ENCODE data around the gene SKI. TPM values are rescaled to one million over a fixed set of nuclear protein-coding genes. Genes with fewer than 3 reads are reported as not detected.

Gene SKI
- polyA plus RNA-seq (2013, experiment 1 of 2), result 33.1 TPM
- polyA plus RNA-seq (2013, experiment 2 of 2), result 32.7 TPM

DNA sequence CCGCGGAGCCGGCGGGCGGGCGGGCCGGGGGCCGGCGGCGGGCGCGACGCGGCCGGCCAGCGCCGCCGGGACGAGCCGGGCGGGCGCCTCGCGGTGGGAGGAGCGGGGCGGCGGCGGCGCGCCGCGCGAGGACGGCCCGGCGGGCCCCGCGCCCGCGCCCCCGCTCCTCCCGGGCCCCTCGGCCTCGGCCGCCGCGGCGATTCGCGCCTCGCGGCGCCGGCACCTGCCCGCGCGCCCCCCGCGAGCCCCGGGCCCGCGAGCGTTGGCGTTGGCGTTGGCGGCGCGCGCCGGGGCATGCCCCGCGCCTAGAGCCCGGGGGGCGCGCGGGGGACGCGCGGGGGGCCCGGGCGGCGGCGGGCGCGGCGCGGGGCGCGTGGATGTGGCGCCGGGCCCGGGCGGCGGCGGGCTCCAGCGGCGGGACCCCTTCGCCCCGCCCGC lies at the start of gene SKI:
TSS of gene SKI (plus strand) at position 163 of the 438 bp plus-strand sequence. CDS start 448 bp downstream, outside the sequence.
- peak within 1 kb of the TSS; percentile 94 for H3K9ac ChIP-seq (ENCODE audit: low read depth, low read length)
- peak within 1 kb of the TSS; percentile 80 for H3K4me3 ChIP-seq (ENCODE audit: low read length)
- no peaks in the 10 kb centered on the region for H3K27me3 ChIP-seq (ENCODE audit: insufficient read depth, low read length)
- under 1% methylated on average over 100 of the region's 100 CpGs for WGBS
- H3K9me3 ChIP-seq (ENCODE audit: insufficient read depth, low read depth, low read length), result no peaks in the 10 kb centered on the region
- no peaks in the 10 kb centered on the region for H3K36me3 ChIP-seq (ENCODE audit: insufficient read depth, low read length)
- H3K27ac ChIP-seq (ENCODE audit: low read depth, low read length), result peak within 1 kb of the TSS; percentile 98
- peaks cover 11% of the 10 kb centered on the region; the same call in 1 of the 2 replicates for H3K4me1 ChIP-seq (ENCODE audit: insufficient read depth, low read length)

DNA sequence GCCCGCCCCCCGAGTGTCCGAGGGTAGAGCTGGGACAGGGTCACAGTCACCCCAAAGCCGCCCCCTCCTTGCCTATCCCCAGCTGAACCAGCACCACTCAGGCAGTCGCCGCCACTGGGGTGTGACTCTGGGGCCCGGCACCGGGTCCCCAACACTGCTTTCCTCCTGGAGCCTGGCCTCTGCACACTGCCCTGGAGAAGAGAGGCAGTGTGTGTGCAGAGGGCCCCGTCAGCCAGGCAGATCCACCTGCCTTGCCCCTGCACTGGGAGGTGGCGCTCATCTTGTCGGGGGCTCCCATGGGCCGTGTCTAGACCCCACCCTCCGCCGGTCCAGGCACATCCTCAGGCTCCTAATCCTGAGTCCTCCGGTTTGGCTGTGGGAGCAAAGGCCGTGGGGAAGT lies 49.2 kb upstream of the SKI start:
- Histone ChIP-seq H3K9me3 (ENCODE audit: insufficient read depth, low read depth, low read length) (no peaks in the 10 kb centered on the region), H3K27me3 (ENCODE audit: insufficient read depth, low read length) (no peaks in the 10 kb centered on the region), H3K27ac (ENCODE audit: low read depth, low read length) (no peak overlapping the region), H3K9ac (ENCODE audit: low read depth, low read length) (no peak overlapping the region), H3K36me3 (ENCODE audit: insufficient read depth, low read length) (peaks cover 20% of the 10 kb centered on the region), H3K4me1 (ENCODE audit: insufficient read depth, low read length) (no peaks in the 10 kb centered on the region), H3K4me3 (ENCODE audit: low read length) (no peak overlapping the region)
- 96% methylated on average over 16 of the region's 16 CpGs for WGBS

DNA sequence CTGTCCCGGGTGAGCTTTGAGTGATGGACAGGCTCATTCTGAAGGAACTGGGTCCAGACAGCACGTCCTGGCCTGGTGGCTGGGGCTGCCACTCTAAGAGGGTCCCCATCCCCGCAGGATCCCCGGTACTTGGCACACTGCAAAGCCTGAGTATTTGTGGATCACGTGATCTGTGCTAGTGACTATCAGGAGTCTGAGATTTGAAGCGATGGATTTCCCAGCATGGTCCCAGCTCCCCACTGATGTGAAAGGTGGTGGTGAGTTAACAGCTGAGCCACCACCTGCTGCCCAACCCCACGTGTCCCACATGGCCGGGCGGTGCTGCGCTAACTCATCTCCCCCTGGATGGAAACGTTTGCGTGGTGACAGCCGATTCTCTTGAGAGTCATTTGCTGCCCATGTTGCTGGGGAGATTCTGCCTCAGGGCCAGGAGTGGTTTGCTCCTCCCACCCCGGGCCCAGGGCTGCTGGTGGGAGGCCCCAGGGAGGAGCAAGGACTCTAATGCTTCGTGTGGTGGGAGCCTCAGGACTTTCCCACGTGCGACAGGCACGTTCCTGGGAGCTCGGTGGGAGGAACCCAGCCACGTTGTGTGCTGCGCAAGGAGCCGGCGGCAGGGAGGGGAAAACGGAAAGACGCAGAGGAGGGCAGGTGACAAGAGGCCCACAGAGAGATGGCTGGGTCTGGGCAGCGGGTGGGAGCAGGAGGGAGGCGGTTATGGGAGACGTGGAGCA lies 48.7 kb upstream of the SKI start:
- no peaks in the 10 kb centered on the region for H3K9me3 ChIP-seq (ENCODE audit: insufficient read depth, low read depth, low read length)
- peaks cover 22% of the 10 kb centered on the region for H3K36me3 ChIP-seq (ENCODE audit: insufficient read depth, low read length)
- no peaks in the 10 kb centered on the region for H3K27me3 ChIP-seq (ENCODE audit: insufficient read depth, low read length)
- no peaks in the 10 kb centered on the region for H3K4me1 ChIP-seq (ENCODE audit: insufficient read depth, low read length)
- H3K9ac ChIP-seq (ENCODE audit: low read depth, low read length), result no peak overlapping the region
- no peak overlapping the region for H3K4me3 ChIP-seq (ENCODE audit: low read length)
- 89% methylated on average over 28 of the region's 28 CpGs for WGBS
- H3K27ac ChIP-seq (ENCODE audit: low read depth, low read length), result no peak overlapping the region

DNA sequence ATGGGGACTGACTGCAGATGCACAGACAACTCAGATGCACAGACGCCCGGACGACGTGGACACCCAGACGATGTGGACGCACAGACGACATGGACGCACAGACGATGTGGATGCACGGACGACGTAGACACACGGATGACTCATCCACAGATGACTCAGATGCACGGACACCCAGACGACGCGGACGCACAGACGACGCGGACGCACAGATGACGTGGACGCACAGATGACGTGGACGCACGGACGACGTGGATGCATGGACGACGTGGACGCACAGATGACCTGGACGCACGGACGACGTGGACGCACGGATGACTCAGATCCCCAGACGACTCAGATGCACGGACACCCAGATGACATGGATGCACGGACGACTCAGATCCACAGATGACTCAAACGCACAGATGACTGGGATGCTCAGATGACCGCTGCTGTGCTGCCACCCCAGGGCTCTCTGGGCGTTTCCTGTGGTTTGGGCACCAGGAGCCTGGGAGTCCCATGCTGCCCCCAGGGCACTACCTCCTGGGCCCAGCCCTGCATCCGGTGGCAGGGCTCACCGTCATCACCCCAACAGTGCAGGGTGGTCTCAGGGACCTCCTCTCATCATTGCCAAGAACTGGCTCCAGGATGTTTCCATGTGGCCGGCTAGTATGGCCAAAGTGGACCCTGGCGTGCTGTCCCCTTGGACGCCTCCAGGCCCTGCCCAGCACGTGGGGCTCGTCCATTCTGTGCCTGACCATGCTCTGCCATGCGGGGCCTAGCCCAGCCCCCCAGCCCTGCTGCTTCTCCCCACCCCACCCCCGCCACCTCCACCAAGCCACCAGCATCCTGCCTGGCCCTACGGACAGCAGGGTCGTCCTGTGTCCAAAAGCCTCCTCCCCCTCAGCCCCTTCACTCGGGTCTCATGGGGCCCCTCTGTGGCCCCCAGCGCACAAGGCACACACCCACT lies 47.5 kb upstream of the SKI start:
- Histone ChIP-seq H3K36me3 (ENCODE audit: insufficient read depth, low read length) (peaks cover 33% of the 10 kb centered on the region), H3K4me3 (ENCODE audit: low read length) (no peak overlapping the region), H3K27me3 (ENCODE audit: insufficient read depth, low read length) (no peaks in the 10 kb centered on the region), H3K4me1 (ENCODE audit: insufficient read depth, low read length) (no peaks in the 10 kb centered on the region), H3K9ac (ENCODE audit: low read depth, low read length) (no peak overlapping the region), H3K27ac (ENCODE audit: low read depth, low read length) (no peak overlapping the region), H3K9me3 (ENCODE audit: insufficient read depth, low read depth, low read length) (no peaks in the 10 kb centered on the region)
- WGBS, result 96% methylated on average over 58 of the region's 58 CpGs

DNA sequence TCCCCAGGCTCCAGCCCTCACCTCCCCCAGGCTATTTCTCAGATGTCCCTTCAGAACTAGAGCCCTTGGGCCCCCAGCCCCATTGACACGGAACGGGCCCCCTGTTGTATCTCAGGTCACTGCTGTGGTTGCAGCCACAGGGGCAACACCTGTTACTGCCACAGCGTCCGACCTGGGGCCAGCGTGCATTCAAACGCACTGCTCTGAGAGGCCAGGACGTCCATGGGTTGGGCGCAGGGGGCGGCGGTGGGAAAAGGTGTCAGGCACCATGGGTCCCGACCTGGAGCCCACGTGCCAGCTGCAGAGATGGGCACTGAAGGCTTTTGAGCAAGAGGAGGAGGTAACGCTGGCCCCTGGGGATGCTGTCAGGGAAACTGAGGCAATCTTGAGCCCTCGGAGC lies 46.8 kb upstream of the SKI start:
- Histone ChIP-seq H3K9me3 (ENCODE audit: insufficient read depth, low read depth, low read length) (no peaks in the 10 kb centered on the region), H3K36me3 (ENCODE audit: insufficient read depth, low read length) (peaks cover 36% of the 10 kb centered on the region), H3K27ac (ENCODE audit: low read depth, low read length) (no peak overlapping the region), H3K4me1 (ENCODE audit: insufficient read depth, low read length) (no peaks in the 10 kb centered on the region), H3K9ac (ENCODE audit: low read depth, low read length) (no peak overlapping the region), H3K27me3 (ENCODE audit: insufficient read depth, low read length) (no peaks in the 10 kb centered on the region), H3K4me3 (ENCODE audit: low read length) (no peak overlapping the region)
- WGBS, result 95% methylated on average over 14 of the region's 14 CpGs

DNA sequence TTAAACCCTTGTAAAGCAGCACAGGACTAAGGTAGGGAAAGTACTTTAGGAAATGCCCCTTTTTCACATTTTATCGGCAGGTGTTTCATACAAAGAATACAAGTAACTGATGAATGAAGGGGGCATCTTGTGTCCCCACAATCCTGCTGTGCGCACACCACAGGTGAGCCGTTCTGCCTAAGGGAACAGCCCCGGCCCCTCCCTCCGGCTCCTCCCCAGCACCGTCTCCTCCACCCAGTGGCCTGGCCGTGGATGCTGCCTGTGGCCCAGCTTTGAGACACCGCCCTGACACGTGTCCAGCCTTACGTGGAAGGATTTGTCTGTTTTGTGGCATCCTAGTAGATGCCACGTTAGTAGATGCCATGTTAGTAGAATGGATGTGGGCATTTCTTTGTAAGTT lies 46.4 kb upstream of the SKI start:
- no peak overlapping the region for H3K4me3 ChIP-seq (ENCODE audit: low read length)
- no peak overlapping the region for H3K27ac ChIP-seq (ENCODE audit: low read depth, low read length)
- 94% methylated on average over 11 of the region's 11 CpGs for WGBS
- no peaks in the 10 kb centered on the region for H3K9me3 ChIP-seq (ENCODE audit: insufficient read depth, low read depth, low read length)
- H3K4me1 ChIP-seq (ENCODE audit: insufficient read depth, low read length), result no peaks in the 10 kb centered on the region
- H3K9ac ChIP-seq (ENCODE audit: low read depth, low read length), result no peak overlapping the region
- no peaks in the 10 kb centered on the region for H3K27me3 ChIP-seq (ENCODE audit: insufficient read depth, low read length)
- H3K36me3 ChIP-seq (ENCODE audit: insufficient read depth, low read length), result peaks cover 36% of the 10 kb centered on the region

DNA sequence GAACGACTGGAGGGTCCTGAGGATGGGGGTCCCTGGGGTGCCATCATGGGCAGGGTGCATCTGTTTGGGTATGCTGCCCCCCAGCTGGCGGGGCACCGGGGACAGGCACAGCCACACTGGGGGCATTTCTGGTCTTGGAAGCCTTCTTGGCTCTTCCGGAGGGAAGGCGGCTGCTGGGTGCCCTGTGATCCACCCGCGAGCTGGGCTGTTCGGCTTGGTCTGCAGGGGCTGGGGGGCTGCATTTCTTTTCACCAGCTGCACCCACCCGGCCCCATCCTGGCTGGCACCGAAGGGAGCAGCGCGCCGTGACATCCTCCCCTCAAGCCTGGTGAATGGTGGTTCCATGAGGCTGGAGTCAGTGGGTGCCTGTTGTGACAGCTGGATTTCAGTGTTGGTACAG lies 45.7 kb upstream of the SKI start:
- Histone ChIP-seq H3K4me1 (ENCODE audit: insufficient read depth, low read length) (no peaks in the 10 kb centered on the region), H3K27me3 (ENCODE audit: insufficient read depth, low read length) (no peaks in the 10 kb centered on the region), H3K9me3 (ENCODE audit: insufficient read depth, low read depth, low read length) (no peaks in the 10 kb centered on the region), H3K27ac (ENCODE audit: low read depth, low read length) (no peak overlapping the region), H3K9ac (ENCODE audit: low read depth, low read length) (no peak overlapping the region), H3K4me3 (ENCODE audit: low read length) (no peak overlapping the region), H3K36me3 (ENCODE audit: insufficient read depth, low read length) (peaks cover 36% of the 10 kb centered on the region)
- WGBS, result 97% methylated on average over 13 of the region's 13 CpGs

DNA sequence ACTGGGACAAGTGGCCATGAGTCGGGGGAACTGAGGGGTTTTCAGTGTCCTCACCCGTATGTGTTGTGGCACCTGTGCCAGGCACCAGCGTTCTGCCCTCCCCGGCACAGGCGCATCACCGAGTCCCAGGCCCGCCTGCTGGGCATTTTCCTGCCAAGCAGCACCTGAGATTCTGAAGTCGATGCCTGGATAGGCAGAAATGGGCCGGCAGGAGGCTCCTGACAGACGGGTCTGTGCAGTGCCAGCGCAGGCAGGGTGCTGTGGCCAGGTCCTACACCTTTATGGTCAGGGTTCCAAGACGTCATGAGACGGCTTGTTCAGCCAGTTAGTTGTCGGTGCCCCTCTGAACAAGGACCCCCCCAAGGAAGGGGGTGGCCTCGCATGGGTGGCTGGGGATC lies 44.2 kb upstream of the SKI start:
- H3K9me3 ChIP-seq (ENCODE audit: insufficient read depth, low read depth, low read length), result no peaks in the 10 kb centered on the region
- H3K9ac ChIP-seq (ENCODE audit: low read depth, low read length), result no peak overlapping the region
- H3K4me3 ChIP-seq (ENCODE audit: low read length), result no peak overlapping the region
- peaks cover 28% of the 10 kb centered on the region for H3K36me3 ChIP-seq (ENCODE audit: insufficient read depth, low read length)
- no peaks in the 10 kb centered on the region for H3K27me3 ChIP-seq (ENCODE audit: insufficient read depth, low read length)
- no peaks in the 10 kb centered on the region for H3K4me1 ChIP-seq (ENCODE audit: insufficient read depth, low read length)
- H3K27ac ChIP-seq (ENCODE audit: low read depth, low read length), result no peak overlapping the region
- WGBS, result 95% methylated on average over 15 of the region's 15 CpGs

DNA sequence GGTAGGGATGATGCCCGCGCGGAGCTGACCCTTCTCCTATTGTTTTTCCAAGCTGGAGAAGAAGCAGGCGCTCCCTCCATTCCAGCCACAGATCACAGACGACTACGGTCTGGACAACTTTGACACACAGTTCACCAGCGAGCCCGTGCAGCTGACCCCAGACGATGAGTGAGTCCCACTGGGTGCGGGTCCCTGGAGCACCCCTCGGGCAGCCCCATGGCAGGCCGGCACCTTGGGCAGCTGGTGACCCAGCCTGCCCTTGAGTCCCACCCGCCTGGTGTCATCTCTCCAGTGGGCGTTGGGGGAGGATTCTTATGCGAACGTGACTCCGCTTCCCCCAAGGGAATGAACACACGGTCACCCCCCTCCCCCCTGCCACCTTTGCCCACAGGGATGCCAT lies 43.6 kb upstream of the SKI start:
- WGBS, result 93% methylated on average over 18 of the region's 18 CpGs
- H3K9ac ChIP-seq (ENCODE audit: low read depth, low read length), result no peak overlapping the region
- peaks cover 28% of the 10 kb centered on the region for H3K36me3 ChIP-seq (ENCODE audit: insufficient read depth, low read length)
- no peak overlapping the region for H3K27ac ChIP-seq (ENCODE audit: low read depth, low read length)
- no peaks in the 10 kb centered on the region for H3K9me3 ChIP-seq (ENCODE audit: insufficient read depth, low read depth, low read length)
- no peak overlapping the region for H3K4me3 ChIP-seq (ENCODE audit: low read length)
- no peaks in the 10 kb centered on the region for H3K4me1 ChIP-seq (ENCODE audit: insufficient read depth, low read length)
- H3K27me3 ChIP-seq (ENCODE audit: insufficient read depth, low read length), result no peaks in the 10 kb centered on the region

DNA sequence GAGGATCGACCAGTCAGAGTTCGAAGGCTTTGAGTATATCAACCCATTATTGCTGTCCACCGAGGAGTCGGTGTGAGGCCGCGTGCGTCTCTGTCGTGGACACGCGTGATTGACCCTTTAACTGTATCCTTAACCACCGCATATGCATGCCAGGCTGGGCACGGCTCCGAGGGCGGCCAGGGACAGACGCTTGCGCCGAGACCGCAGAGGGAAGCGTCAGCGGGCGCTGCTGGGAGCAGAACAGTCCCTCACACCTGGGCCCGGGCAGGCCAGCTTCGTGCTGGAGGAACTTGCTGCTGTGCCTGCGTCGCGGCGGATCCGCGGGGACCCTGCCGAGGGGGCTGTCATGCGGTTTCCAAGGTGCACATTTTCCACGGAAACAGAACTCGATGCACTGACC lies 43.2 kb upstream of the SKI start:
- H3K9me3 ChIP-seq (ENCODE audit: insufficient read depth, low read depth, low read length), result no peaks in the 10 kb centered on the region
- H3K27ac ChIP-seq (ENCODE audit: low read depth, low read length), result no peak overlapping the region
- no peak overlapping the region for H3K4me3 ChIP-seq (ENCODE audit: low read length)
- WGBS, result 96% methylated on average over 33 of the region's 33 CpGs
- peaks cover 28% of the 10 kb centered on the region for H3K36me3 ChIP-seq (ENCODE audit: insufficient read depth, low read length)
- 0 out of 2 replicates have a peak, but pooled peaks cover 2% of the 10 kb centered on the region for H3K4me1 ChIP-seq (ENCODE audit: insufficient read depth, low read length)
- H3K9ac ChIP-seq (ENCODE audit: low read depth, low read length), result no peak overlapping the region
- no peaks in the 10 kb centered on the region for H3K27me3 ChIP-seq (ENCODE audit: insufficient read depth, low read length)

Data from HUES64 (cell line).